Stomach (tissue), 9 donors: ENCODE results near the gene ITGA3. TPM values are rescaled to one million over a fixed set of nuclear protein-coding genes. Genes with fewer than 3 reads are reported as not detected.
A peak's percentile ranks its signal among the peaks of the same experiment; 100 is the strongest.

Experiments
- DNase-seq, 2 donors: peaks; one replicate each; pipeline versions ENCODE4 v3.0.0 to v3.0.0-alpha.2; 2013 to 2019
- H3K27ac ChIP-seq, 5 donors: fragments of 200-600 bp in 4 of 5; sonication (generic) in 4 of 5; one replicate each; pipeline ENCODE4 v1.5.1; 2013 to 2019; ENCODE audit warnings: mild to moderate bottlenecking in 1 of 5, moderate library complexity in 1 of 5
- H3K27me3 ChIP-seq, 3 donors: fragments of 200-600 bp; sonication (generic); one replicate each; pipeline ENCODE4 v1.5.1; 2017 to 2019; ENCODE audit warnings: mixed run types in 1 of 3
- H3K36me3 ChIP-seq, 4 donors: fragments of 200-600 bp; sonication (generic); 1 replicate in 3 of 4; 2 replicates in 1 of 4; pipeline ENCODE4 v1.5.1; 2016 to 2019
- H3K4me1 ChIP-seq, 4 donors: fragments of 200-600 bp; sonication (generic); one replicate each; pipeline ENCODE4 v1.5.1; 2016 to 2019
- H3K4me3 ChIP-seq, 4 donors: fragments of 200-600 bp; sonication (generic) in 3 of 4; one replicate each; pipeline ENCODE4 v1.5.1; 2016 to 2019; ENCODE audit warnings: mild to moderate bottlenecking in 1 of 4
- H3K9me3 ChIP-seq, 4 donors: fragments of 200-600 bp; sonication (generic); one replicate each; pipeline ENCODE4 v1.5.1; 2016 to 2019
- EP300 ChIP-seq: sonication (generic); formaldehyde crosslinking; IDR thresholded peaks from one replicate; pipeline ENCODE4 v1.6.1; 2017; ENCODE audit warnings: antibody characterized with exemption
- POLR2A ChIP-seq, 4 donors: fragments of 450-650 bp; IDR thresholded peaks; one replicate each; pipeline ENCODE4 v1.6.1; 2016; ENCODE audit warnings: antibody characterized with exemption in 4 of 4, control low read depth in 2 of 4, mild to moderate bottlenecking in 1 of 4, moderate library complexity in 1 of 4
- POLR2AphosphoS5 ChIP-seq, 3 donors: sonication (generic); formaldehyde crosslinking; IDR thresholded peaks; one replicate each; pipeline ENCODE4 v1.6.1; 2016; ENCODE audit warnings: antibody characterized with exemption in 3 of 3
- WGBS, 5 donors: extraction: QIAGEN DNeasy Blood & Tissue Kit in 3 of 5; methylation state at CpG; one replicate each; pipeline versions ENCODE4 v1.1.5 to v1.1.7; 2013 to 2018; 5-methylcytosine and 5-hydroxymethylcytosine counted together
- intact Hi-C: fragments of 100-400 bp; cut with DNase I; formaldehyde crosslinking; loops from one replicate; pipeline ENCODE4 v1.15.1; 2023; ENCODE audit warnings: low total_unique reads
- polyA plus RNA-seq, 3 donors: library from polyadenylated mRNA; stranded (reverse); fragments of 200-250 nt; gene quantifications; one replicate each; pipeline ENCODE4 v1.2.3, GENCODE V29; 2013
- total RNA-seq, 5 donors: library from RNA; depleted of rRNA; stranded (reverse); fragments of >200 nt; gene quantifications; one replicate each; pipeline versions ENCODE4 v1.1.0 to v1.2.3, GENCODE V29; 2014 to 2016
- TF ChIP-seq, protein P1 (sequence below), 7 experiments: fragments of 450-650 bp in 4 of 7; fragments of 200-600 bp in 3 of 7; sonication (generic) in 3 of 7; IDR thresholded peaks; one replicate each; pipeline ENCODE4 v1.5.1; 2016 to 2019; ENCODE audit warnings: antibody characterized with exemption in 7 of 7, control low read depth in 2 of 7, mild to moderate bottlenecking in 1 of 7
- donor health status: healthy with polysubstance abuse.
- donor health status: Bipolar disorder and iron deficiency.
- donor health status: healthy.

The ITGA3 gene
- total and polyA plus RNA-seq, 8 donors, result 6.9 to 698 (median 73.9) TPM

DNA sequence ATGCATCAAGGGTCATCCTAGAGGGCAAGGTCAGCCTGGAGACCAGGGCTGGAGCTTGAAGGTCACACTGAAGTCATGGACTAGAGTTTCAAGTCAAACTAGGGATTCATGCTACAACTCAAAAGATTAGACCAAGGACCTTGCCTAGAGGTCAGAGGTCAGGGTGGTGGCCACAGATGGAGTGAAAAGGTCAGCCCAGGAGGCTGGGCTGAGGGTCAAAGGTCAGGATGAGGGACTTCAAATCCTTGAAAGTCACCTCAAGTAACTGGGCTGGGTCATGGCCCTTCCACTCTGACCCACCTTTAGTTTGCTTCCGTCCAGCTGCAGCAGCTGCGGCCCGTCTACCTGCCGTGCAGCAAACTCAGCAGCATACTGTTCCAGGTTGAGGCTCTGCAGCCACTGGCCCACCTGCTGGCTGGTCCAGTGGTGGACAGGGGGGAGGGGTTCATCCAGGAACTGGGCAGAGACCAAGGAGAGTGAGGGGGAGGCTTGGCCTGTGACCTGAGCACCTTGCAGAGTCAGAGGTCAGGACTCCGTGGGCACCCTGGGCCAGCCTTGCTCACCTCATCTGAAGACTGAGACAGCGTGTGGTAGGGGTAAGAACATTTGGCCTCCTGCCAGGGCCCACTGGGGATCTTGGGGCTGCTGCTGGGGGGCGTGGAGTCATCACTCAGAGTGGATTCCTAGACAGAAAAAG, 57.9 kb downstream of the ITGA3 start:
- Histone ChIP-seq H3K27ac (peak overlapping the region in 1 of 5 donors; percentile 82), H3K4me3 (no peak overlapping the region), H3K4me1 (peaks cover 39 to 60% (median 47%) of the 10 kb centered on the region in 4 donors), H3K36me3 (peaks cover 6 to 28% (median 26%) of the 10 kb centered on the region in 4 donors), H3K27me3 (peaks cover 0 to 28% (median 10%) of the 10 kb centered on the region in 3 donors), H3K9me3 (no peaks in the 10 kb centered on the region)
- 60 to 78% (median 73%) methylated on average over 7 of the region's 7 CpGs for WGBS, 5 donors
- no peak for DNase-seq
- TF ChIP-seq POLR2A (IDR thresholded peaks at IDR 0.05) (no peak), EP300 (no peak), POLR2AphosphoS5 (IDR thresholded peaks at IDR 0.05) (no peak)
- TF ChIP-seq, protein P1, sequence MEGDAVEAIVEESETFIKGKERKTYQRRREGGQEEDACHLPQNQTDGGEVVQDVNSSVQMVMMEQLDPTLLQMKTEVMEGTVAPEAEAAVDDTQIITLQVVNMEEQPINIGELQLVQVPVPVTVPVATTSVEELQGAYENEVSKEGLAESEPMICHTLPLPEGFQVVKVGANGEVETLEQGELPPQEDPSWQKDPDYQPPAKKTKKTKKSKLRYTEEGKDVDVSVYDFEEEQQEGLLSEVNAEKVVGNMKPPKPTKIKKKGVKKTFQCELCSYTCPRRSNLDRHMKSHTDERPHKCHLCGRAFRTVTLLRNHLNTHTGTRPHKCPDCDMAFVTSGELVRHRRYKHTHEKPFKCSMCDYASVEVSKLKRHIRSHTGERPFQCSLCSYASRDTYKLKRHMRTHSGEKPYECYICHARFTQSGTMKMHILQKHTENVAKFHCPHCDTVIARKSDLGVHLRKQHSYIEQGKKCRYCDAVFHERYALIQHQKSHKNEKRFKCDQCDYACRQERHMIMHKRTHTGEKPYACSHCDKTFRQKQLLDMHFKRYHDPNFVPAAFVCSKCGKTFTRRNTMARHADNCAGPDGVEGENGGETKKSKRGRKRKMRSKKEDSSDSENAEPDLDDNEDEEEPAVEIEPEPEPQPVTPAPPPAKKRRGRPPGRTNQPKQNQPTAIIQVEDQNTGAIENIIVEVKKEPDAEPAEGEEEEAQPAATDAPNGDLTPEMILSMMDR (IDR thresholded peaks at IDR 0.05), result no peak
- intact Hi-C loops, result no loop called here

DNA sequence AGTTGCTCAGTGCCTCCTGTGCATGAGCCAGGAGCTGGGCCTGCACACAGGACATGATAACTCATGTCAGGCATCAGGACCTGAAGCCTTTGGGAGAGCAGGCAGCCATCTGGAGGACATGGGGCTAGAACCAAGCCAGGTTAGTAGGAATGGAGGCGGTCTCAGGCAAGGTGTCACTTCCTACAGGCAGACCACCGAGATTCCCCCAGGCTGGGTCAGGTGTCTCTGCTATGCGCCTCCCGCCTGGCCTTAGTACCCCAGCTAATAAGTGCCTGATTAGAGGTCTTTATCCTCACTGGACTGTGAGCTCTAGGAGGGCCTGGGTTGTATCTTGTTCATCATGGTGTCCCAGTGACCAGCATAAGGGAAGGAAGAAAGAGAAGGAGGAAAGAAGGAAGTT, 58.5 kb downstream of the ITGA3 start:
- H3K4me3 ChIP-seq, result no peak overlapping the region
- peaks cover 39 to 60% (median 47%) of the 10 kb centered on the region in 4 donors for H3K4me1 ChIP-seq
- H3K27me3 ChIP-seq, result peaks cover 0 to 33% (median 10%) of the 10 kb centered on the region in 3 donors
- peaks cover 0 to 21% (median 20%) of the 10 kb centered on the region in 4 donors for H3K36me3 ChIP-seq
- DNase-seq, result no peak
- H3K27ac ChIP-seq, result no peak overlapping the region
- TF ChIP-seq POLR2A (IDR thresholded peaks at IDR 0.05) (no peak), POLR2AphosphoS5 (IDR thresholded peaks at IDR 0.05) (no peak), EP300 (no peak)
- TF ChIP-seq, protein P1 (IDR thresholded peaks at IDR 0.05), result no peak
- intact Hi-C loops, result no loop called here
- WGBS, 5 donors, result 71 to 87% (median 80%) methylated on average over 2 to 4 of the region's 4 CpGs
- no peaks in the 10 kb centered on the region for H3K9me3 ChIP-seq

DNA sequence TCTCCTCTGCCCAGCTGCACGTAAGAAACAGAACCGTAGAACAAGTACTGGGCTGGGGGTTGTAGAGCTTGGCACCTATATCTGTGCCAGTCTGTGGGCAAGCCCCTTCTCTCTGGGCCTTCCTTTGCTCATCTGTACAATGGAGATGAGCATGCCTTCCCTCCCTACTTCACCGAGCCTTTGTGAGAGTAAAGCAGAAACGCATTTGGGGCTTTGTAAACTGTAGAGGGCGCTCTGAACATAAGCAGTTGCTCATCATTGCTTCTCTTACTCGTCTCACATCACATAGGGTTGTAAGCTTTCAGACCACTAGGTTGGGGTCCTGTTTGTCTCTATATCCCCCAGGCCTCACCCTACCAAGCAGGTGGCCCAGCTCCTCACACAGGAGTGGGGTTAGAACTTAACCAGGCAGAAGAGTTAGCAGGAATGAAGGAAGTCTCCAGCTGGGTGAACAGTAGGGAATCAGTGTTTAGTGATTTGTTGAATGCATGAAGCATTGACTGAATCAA, 59.0 kb downstream of the ITGA3 start:
- WGBS, 5 donors, result 13 to 22% (median 19%) methylated on average over 6 of the region's 6 CpGs
- Histone ChIP-seq H3K36me3 (peaks cover 0 to 16% (median 14%) of the 10 kb centered on the region in 4 donors), H3K4me3 (no peak overlapping the region), H3K9me3 (no peaks in the 10 kb centered on the region), H3K27ac (no peak overlapping the region), H3K4me1 (peaks cover 39 to 60% (median 47%) of the 10 kb centered on the region in 4 donors), H3K27me3 (peaks cover 0 to 33% (median 10%) of the 10 kb centered on the region in 3 donors)
- intact Hi-C loops, result no loop called here
- TF ChIP-seq, protein P1 (IDR thresholded peaks at IDR 0.05), result peak in 5 of 7 experiments; percentile 18 to 43 (median 29)
- TF ChIP-seq POLR2A (IDR thresholded peaks at IDR 0.05), result no peak
- peak; percentile 45 to 75 for DNase-seq

DNA sequence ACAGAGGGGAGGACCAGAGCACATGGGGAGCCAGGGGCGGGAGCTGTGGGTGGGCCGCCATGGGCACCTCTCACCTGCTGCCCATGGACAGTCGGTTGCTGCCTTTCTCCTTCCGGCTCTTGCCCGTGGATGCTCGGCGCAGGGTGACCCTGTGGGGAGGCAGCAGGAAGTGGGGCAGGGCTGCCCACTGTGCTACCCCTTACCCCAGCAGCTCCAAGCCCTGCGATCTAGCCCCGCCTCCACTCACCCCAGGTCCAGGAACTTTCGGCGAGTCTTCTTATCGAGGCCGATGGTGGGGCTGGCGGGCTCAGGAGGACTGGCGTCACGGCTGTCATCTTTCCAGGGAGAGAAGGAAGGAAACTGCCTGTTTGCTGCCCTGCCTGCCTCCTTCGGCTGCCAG, 59.8 kb downstream of the ITGA3 start:
- 32 to 60% (median 50%) methylated on average over 14 to 17 of the region's 17 CpGs for WGBS, 5 donors
- Histone ChIP-seq H3K4me1 (peaks cover 39 to 60% (median 47%) of the 10 kb centered on the region in 4 donors), H3K27ac (no peak overlapping the region), H3K4me3 (no peak overlapping the region), H3K36me3 (peaks cover 0 to 8% (median 6%) of the 10 kb centered on the region in 4 donors), H3K9me3 (no peaks in the 10 kb centered on the region), H3K27me3 (peaks cover 0 to 33% (median 10%) of the 10 kb centered on the region in 3 donors)
- intact Hi-C loops, result no loop called here
- peak in 1 of 2 donors; percentile 63 for DNase-seq
- no peak for TF ChIP-seq EP300
- TF ChIP-seq POLR2AphosphoS5 (IDR thresholded peaks at IDR 0.05), result no peak
- no peak for TF ChIP-seq POLR2A (IDR thresholded peaks at IDR 0.05)
- TF ChIP-seq, protein P1 (IDR thresholded peaks at IDR 0.05), result no peak
